Lower leg skin (tissue), 4 donors: ENCODE measurements around the gene DDR1. TPM values are rescaled to one million over a fixed set of nuclear protein-coding genes. Genes with fewer than 3 reads are reported as not detected.

Source experiments
- DNase-seq, 2 donors: peaks; one replicate each; pipeline ENCODE4 v3.0.0-alpha.2; 2019; ENCODE audit warnings: low spot score in 2 of 2
- H3K4me3 ChIP-seq: fragments of 200-600 bp; sonication (generic); 2 replicates; pipeline ENCODE4 v1.5.1; 2017; ENCODE audit warnings: mild to moderate bottlenecking, low read depth; ENCODE audit not compliant: poor library complexity, severe bottlenecking
- POLR2A ChIP-seq, 2 donors: fragments of 450-650 bp; IDR thresholded peaks; one replicate each; pipeline ENCODE4 v1.6.1; 2016 to 2017; ENCODE audit warnings: antibody characterized with exemption in 2 of 2, mild to moderate bottlenecking in 1 of 2, moderate library complexity in 1 of 2
- WGBS, 2 donors: methylation state at CpG; one replicate each; pipeline ENCODE4 v1.1.5; 2018; 5-methylcytosine and 5-hydroxymethylcytosine counted together
- intact Hi-C: fragments of 100-400 bp; cut with DNase I; formaldehyde crosslinking; loops from one replicate; pipeline ENCODE4 v1.15.0; 2023; ENCODE audit warnings: low total_unique reads
- total RNA-seq, 4 donors: library from RNA; depleted of rRNA; stranded (reverse); fragments of >200 nt; gene quantifications; one replicate each; pipeline ENCODE4 v1.1.0, GENCODE V29; 2016
- TF ChIP-seq, protein P1 (sequence below), 3 donors: fragments of 450-650 bp; IDR thresholded peaks; one replicate each; pipeline ENCODE4 v1.5.1; 2016; ENCODE audit warnings: antibody characterized with exemption in 3 of 3, mild to moderate bottlenecking in 3 of 3, moderate library complexity in 2 of 3

DDR1 gene
- total RNA-seq, 4 donors from 2014 or later = 140 to 221 (median 194) TPM

- DNase-seq = no peak
- intact Hi-C loops = loop anchor here (5.0 kb wide), 1 partner anchor 240 kb away; no protein-coding TSS in a partner anchor
- H3K4me3 ChIP-seq = no peak overlapping the region
- TF ChIP-seq, protein P1, sequence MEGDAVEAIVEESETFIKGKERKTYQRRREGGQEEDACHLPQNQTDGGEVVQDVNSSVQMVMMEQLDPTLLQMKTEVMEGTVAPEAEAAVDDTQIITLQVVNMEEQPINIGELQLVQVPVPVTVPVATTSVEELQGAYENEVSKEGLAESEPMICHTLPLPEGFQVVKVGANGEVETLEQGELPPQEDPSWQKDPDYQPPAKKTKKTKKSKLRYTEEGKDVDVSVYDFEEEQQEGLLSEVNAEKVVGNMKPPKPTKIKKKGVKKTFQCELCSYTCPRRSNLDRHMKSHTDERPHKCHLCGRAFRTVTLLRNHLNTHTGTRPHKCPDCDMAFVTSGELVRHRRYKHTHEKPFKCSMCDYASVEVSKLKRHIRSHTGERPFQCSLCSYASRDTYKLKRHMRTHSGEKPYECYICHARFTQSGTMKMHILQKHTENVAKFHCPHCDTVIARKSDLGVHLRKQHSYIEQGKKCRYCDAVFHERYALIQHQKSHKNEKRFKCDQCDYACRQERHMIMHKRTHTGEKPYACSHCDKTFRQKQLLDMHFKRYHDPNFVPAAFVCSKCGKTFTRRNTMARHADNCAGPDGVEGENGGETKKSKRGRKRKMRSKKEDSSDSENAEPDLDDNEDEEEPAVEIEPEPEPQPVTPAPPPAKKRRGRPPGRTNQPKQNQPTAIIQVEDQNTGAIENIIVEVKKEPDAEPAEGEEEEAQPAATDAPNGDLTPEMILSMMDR (IDR thresholded peaks at IDR 0.05) = no peak
- no peak for TF ChIP-seq POLR2A (IDR thresholded peaks at IDR 0.05)
- WGBS, 2 donors = 75 to 84% methylated on average over 6 of the region's 6 CpGs
Measured at GRCh38 chr6:30841644-30842504, 42.4 kb upstream of the DDR1 start.

DNA sequence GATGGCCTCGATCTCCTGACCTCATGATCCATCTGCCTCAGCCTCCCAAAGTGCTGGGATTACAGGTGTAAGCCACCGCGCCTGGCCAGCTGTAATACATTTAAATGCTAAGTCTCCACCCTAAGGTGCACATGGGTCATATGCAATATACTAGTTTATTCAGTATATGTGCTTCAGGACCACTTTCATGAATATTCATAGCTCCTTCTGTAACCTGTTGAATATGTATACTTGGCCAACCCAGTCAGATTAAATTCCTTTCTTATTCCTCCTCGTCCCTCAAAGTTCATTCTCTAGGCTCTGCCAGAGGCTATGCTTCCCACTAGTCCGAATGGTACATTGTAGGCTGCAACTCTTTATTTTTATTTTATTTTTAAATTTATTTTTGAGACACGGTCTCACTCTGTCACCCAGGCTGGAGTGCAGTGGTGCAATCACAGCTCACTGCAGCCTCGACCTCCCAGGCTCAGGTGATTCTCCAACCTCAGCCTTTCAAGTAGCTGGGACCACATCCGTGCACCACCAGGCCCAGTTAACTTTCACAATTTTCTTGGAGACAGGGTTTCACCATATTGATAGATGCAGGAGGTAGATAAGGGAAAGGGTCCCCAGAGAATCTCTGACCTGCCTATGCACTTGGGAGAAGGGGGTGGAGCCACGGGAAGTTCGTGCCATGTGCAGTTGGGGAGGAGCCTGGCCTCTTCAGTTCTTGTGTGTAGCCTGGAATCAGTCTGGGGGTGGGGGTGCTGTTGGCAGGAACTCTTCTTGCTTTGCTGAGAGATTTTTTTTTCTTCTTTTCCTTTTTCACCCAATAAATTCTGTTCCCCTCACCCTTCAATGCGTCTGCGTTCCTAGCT, 41.3 kb upstream of the DDR1 start:
- intact Hi-C loops = loop anchor here (5.0 kb wide), 1 partner anchor 239 kb away; no protein-coding TSS in a partner anchor
- DNase-seq = no peak
- TF ChIP-seq POLR2A (IDR thresholded peaks at IDR 0.05) = no peak
- TF ChIP-seq, protein P1 (IDR thresholded peaks at IDR 0.05) = no peak
- WGBS, 2 donors = 78 to 80% methylated on average over 12 of the region's 12 CpGs
- no peak overlapping the region for H3K4me3 ChIP-seq

DNA sequence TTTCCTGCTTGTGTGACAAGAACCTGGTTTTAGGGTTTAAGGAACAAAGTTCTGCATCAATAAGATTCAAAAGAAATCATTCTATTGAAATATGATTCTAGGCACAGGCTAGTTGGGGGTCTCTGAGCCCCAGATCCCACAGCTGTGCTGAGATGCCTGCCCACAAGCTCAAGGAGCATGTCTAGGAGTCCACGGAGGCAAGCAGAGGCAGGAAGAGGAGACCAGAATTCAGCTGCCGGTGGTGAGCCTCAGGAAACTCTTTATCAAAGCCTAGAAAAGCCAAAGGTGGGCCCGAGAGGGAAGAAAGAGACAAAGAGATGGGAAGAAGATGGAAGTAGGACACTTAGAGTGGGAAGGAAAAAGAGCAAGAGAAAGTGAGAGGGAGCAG, 40.7 kb upstream of the DDR1 start:
- no peak for DNase-seq
- no peak overlapping the region for H3K4me3 ChIP-seq
- WGBS, 2 donors = 26 to 31% methylated on average over 3 of the region's 3 CpGs
- TF ChIP-seq POLR2A (IDR thresholded peaks at IDR 0.05) = no peak
- TF ChIP-seq, protein P1 (IDR thresholded peaks at IDR 0.05) = no peak
- intact Hi-C loops = loop anchor here (5.0 kb wide), 1 partner anchor 239 kb away; no protein-coding TSS in a partner anchor

GRCh38 chr6:30844118-30844535, 40.2 kb upstream of the DDR1 start:
- H3K4me3 ChIP-seq = no peak overlapping the region
- WGBS, 2 donors = 49 to 50% methylated on average over 3 of the region's 3 CpGs
- intact Hi-C loops = loop anchor here (5.0 kb wide), 1 partner anchor 238 kb away; no protein-coding TSS in a partner anchor
- TF ChIP-seq, protein P1 (IDR thresholded peaks at IDR 0.05) = no peak
- no peak for TF ChIP-seq POLR2A (IDR thresholded peaks at IDR 0.05)
- DNase-seq = no peak

- intact Hi-C loops = no loop called here
- TF ChIP-seq, protein P1 (IDR thresholded peaks at IDR 0.05) = no peak
- TF ChIP-seq POLR2A (IDR thresholded peaks at IDR 0.05) = no peak
- H3K4me3 ChIP-seq = no peak overlapping the region
- 74 to 77% methylated on average over 8 of the region's 8 CpGs for WGBS, 2 donors
- no peak for DNase-seq
Measured at GRCh38 chr6:30845183-30845582, 39.1 kb upstream of the DDR1 start.
